ENCODE measurements around the gene MTM1. TPM values are rescaled to one million over a fixed set of nuclear protein-coding genes. Genes with fewer than 3 reads are reported as not detected.

The MTM1 gene
- total and polyA plus RNA-seq, 2 experiments from 2014 or later, result 3.2 to 8.7 TPM

DNA sequence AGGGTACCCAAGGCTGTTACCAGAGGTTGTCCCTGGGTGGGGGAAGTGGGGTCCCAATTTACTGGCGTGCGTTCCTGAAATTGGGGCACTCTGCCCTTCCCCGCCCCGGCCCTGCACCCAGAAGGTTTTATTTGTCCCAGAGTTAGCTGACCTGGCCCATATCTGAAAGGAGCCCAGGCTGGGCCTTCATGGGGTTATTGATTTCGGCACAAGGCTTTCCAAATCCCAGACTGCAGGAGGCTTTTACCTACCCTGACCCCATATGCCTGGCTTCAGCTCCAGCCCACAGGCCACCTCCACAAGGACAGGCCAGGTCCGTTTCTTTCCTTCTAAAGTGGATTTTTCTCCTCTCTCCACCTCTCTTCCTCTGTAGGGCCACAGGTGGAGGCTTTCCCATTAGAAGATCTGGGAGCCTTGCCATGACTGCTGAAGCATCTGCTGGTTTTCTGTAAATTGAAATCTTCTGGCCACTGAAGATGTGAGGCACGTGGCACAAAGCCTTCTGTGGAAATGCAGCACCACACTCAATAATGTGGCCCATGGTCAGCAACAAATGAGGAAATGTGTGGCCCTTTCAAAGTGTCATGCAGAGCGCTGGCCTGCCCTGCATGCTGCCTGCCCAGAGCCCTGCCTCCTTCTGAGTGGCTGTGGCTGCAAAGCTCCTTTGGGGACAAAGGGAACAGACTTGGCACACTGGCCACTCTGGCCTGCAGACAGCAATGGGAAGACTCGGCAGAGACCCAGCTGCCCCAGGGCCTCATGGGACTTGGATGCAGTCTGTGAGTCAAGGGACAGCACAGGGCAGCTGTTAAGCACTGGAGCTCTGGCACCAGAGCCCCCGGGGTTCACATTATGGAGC lies 43.1 kb upstream of the MTM1 start:
- ATAC-seq (no peak), DNase-seq (ENCODE audit: low spot score) (no peak)
- peaks cover 4% of the 10 kb centered on the region for H3K27me3 Mint-ChIP-seq (ENCODE audit: insufficient read depth, low read depth, poor library complexity)
- Histone ChIP-seq H3F3A (replicated peaks; ENCODE audit: low read depth) (no peaks in the 10 kb centered on the region), H3K4me3 (no peak overlapping the region), H3K4me1 (ENCODE audit: insufficient read depth) (no peaks in the 10 kb centered on the region), H3K79me2 (replicated peaks; ENCODE audit: insufficient read depth) (no peaks in the 10 kb centered on the region), H3K27me3 (ENCODE audit: insufficient read depth) (no peaks in the 10 kb centered on the region), H3K4me2 (no peak overlapping the region), H3K9me2 (ENCODE audit: insufficient read depth) (no peaks in the 10 kb centered on the region), H3K27ac (ENCODE audit: low read depth) (no peak overlapping the region), H2AFZ (no peak overlapping the region), H4K20me1 (replicated peaks; ENCODE audit: insufficient read depth) (no peaks in the 10 kb centered on the region), H3K36me3 (ENCODE audit: insufficient read depth) (no peaks in the 10 kb centered on the region)
- no peak for TF ChIP-seq NANOG (IDR thresholded peaks at IDR 0.05; ENCODE audit: borderline replicate concordance)
- TF ChIP-seq, protein P1, sequence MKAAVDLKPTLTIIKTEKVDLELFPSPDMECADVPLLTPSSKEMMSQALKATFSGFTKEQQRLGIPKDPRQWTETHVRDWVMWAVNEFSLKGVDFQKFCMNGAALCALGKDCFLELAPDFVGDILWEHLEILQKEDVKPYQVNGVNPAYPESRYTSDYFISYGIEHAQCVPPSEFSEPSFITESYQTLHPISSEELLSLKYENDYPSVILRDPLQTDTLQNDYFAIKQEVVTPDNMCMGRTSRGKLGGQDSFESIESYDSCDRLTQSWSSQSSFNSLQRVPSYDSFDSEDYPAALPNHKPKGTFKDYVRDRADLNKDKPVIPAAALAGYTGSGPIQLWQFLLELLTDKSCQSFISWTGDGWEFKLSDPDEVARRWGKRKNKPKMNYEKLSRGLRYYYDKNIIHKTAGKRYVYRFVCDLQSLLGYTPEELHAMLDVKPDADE (IDR thresholded peaks at IDR 0.05), result no peak
- no peak for TF ChIP-seq CREB1 (CRISPR knock-in tag; IDR thresholded peaks at IDR 0.05; ENCODE audit: low read depth)
- TF ChIP-seq, protein P2, sequence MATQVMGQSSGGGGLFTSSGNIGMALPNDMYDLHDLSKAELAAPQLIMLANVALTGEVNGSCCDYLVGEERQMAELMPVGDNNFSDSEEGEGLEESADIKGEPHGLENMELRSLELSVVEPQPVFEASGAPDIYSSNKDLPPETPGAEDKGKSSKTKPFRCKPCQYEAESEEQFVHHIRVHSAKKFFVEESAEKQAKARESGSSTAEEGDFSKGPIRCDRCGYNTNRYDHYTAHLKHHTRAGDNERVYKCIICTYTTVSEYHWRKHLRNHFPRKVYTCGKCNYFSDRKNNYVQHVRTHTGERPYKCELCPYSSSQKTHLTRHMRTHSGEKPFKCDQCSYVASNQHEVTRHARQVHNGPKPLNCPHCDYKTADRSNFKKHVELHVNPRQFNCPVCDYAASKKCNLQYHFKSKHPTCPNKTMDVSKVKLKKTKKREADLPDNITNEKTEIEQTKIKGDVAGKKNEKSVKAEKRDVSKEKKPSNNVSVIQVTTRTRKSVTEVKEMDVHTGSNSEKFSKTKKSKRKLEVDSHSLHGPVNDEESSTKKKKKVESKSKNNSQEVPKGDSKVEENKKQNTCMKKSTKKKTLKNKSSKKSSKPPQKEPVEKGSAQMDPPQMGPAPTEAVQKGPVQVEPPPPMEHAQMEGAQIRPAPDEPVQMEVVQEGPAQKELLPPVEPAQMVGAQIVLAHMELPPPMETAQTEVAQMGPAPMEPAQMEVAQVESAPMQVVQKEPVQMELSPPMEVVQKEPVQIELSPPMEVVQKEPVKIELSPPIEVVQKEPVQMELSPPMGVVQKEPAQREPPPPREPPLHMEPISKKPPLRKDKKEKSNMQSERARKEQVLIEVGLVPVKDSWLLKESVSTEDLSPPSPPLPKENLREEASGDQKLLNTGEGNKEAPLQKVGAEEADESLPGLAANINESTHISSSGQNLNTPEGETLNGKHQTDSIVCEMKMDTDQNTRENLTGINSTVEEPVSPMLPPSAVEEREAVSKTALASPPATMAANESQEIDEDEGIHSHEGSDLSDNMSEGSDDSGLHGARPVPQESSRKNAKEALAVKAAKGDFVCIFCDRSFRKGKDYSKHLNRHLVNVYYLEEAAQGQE (IDR thresholded peaks at IDR 0.05; ENCODE audit: unreplicated experiment), result no peak
- TF ChIP-seq, protein P3, sequence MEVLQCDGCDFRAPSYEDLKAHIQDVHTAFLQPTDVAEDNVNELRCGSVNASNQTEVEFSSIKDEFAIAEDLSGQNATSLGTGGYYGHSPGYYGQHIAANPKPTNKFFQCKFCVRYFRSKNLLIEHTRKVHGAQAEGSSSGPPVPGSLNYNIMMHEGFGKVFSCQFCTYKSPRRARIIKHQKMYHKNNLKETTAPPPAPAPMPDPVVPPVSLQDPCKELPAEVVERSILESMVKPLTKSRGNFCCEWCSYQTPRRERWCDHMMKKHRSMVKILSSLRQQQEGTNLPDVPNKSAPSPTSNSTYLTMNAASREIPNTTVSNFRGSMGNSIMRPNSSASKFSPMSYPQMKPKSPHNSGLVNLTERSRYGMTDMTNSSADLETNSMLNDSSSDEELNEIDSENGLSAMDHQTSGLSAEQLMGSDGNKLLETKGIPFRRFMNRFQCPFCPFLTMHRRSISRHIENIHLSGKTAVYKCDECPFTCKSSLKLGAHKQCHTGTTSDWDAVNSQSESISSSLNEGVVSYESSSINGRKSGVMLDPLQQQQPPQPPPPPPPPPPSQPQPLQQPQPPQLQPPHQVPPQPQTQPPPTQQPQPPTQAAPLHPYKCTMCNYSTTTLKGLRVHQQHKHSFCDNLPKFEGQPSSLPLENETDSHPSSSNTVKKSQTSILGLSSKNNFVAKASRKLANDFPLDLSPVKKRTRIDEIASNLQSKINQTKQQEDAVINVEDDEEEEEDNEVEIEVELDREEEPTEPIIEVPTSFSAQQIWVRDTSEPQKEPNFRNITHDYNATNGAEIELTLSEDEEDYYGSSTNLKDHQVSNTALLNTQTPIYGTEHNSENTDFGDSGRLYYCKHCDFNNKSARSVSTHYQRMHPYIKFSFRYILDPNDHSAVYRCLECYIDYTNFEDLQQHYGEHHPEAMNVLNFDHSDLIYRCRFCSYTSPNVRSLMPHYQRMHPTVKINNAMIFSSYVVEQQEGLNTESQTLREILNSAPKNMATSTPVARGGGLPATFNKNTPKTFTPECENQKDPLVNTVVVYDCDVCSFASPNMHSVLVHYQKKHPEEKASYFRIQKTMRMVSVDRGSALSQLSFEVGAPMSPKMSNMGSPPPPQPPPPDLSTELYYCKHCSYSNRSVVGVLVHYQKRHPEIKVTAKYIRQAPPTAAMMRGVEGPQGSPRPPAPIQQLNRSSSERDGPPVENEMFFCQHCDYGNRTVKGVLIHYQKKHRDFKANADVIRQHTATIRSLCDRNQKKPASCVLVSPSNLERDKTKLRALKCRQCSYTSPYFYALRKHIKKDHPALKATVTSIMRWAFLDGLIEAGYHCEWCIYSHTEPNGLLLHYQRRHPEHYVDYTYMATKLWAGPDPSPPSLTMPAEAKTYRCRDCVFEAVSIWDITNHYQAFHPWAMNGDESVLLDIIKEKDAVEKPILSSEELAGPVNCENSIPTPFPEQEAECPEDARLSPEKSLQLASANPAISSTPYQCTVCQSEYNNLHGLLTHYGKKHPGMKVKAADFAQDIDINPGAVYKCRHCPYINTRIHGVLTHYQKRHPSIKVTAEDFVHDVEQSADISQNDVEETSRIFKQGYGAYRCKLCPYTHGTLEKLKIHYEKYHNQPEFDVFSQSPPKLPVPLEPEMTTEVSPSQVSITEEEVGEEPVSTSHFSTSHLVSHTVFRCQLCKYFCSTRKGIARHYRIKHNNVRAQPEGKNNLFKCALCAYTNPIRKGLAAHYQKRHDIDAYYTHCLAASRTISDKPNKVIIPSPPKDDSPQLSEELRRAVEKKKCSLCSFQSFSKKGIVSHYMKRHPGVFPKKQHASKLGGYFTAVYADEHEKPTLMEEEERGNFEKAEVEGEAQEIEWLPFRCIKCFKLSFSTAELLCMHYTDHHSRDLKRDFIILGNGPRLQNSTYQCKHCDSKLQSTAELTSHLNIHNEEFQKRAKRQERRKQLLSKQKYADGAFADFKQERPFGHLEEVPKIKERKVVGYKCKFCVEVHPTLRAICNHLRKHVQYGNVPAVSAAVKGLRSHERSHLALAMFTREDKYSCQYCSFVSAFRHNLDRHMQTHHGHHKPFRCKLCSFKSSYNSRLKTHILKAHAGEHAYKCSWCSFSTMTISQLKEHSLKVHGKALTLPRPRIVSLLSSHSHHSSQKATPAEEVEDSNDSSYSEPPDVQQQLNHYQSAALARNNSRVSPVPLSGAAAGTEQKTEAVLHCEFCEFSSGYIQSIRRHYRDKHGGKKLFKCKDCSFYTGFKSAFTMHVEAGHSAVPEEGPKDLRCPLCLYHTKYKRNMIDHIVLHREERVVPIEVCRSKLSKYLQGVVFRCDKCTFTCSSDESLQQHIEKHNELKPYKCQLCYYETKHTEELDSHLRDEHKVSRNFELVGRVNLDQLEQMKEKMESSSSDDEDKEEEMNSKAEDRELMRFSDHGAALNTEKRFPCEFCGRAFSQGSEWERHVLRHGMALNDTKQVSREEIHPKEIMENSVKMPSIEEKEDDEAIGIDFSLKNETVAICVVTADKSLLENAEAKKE (CRISPR knock-in tag; IDR thresholded peaks at IDR 0.05), result no peak
- TF ChIP-seq POLR2AphosphoS5 (IDR thresholded peaks at IDR 0.05; ENCODE audit: low read depth), result no peak
- no peak for TF ChIP-seq JUNB (IDR thresholded peaks at IDR 0.05; ENCODE audit: unreplicated experiment)
- TF ChIP-seq ZNF331 (CRISPR knock-in tag; IDR thresholded peaks at IDR 0.05; ENCODE audit: low read depth), result no peak
- no peak for TF ChIP-seq STAT1 (IDR thresholded peaks at IDR 0.05; ENCODE audit: unreplicated experiment)
- TF ChIP-seq, protein P4, sequence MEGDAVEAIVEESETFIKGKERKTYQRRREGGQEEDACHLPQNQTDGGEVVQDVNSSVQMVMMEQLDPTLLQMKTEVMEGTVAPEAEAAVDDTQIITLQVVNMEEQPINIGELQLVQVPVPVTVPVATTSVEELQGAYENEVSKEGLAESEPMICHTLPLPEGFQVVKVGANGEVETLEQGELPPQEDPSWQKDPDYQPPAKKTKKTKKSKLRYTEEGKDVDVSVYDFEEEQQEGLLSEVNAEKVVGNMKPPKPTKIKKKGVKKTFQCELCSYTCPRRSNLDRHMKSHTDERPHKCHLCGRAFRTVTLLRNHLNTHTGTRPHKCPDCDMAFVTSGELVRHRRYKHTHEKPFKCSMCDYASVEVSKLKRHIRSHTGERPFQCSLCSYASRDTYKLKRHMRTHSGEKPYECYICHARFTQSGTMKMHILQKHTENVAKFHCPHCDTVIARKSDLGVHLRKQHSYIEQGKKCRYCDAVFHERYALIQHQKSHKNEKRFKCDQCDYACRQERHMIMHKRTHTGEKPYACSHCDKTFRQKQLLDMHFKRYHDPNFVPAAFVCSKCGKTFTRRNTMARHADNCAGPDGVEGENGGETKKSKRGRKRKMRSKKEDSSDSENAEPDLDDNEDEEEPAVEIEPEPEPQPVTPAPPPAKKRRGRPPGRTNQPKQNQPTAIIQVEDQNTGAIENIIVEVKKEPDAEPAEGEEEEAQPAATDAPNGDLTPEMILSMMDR (conservative IDR thresholded peaks at IDR 0.05; ENCODE audit: low read depth in 2 of 2), result no peak
- no peak for TF ChIP-seq ZNF114 (CRISPR knock-in tag; IDR thresholded peaks at IDR 0.05)
- TF ChIP-seq EZH2phosphoT487 (IDR thresholded peaks at IDR 0.05; ENCODE audit: unreplicated experiment), result no peak
- no peak for TF ChIP-seq EZH2 (IDR thresholded peaks at IDR 0.05; ENCODE audit: low read depth, unreplicated experiment)
- H3K27ac Mint-ChIP-seq, result no peak overlapping the region
- peaks cover 5% of the 10 kb centered on the region; the same call in 2 of the 3 replicates for H3K4me1 Mint-ChIP-seq
- H3K36me3 Mint-ChIP-seq (ENCODE audit: low read depth), result no peaks in the 10 kb centered on the region
- H3K9me3 Mint-ChIP-seq, result no peaks in the 10 kb centered on the region
- H3K4me3 Mint-ChIP-seq, result no peak overlapping the region
